ENCODE data around the gene SPAM1.
"Not testable (repeated sequence)": the region's sequence is repeated elsewhere in the genome, so short reads cannot be mapped to it uniquely, and the experiment has no call there.

The SPAM1 gene

GRCh38 chr7:123961771-123962170 is 36.7 kb downstream of the SPAM1 start:
- FAIRE-seq: no peak

GRCh38 chr7:123966936-123967335 is 41.9 kb downstream of the SPAM1 start:
- no peak for FAIRE-seq

GRCh38 chr7:123972045-123972444 is 47.0 kb downstream of the SPAM1 start:
- FAIRE-seq: no peak

GRCh38 chr7:123972831-123973230 is 47.8 kb downstream of the SPAM1 start:
- FAIRE-seq: no peak

GRCh38 chr7:123974326-123974908 is 49.4 kb downstream of the SPAM1 start:
- no peak for FAIRE-seq

GRCh38 chr7:123975084-123975483 is 50.0 kb downstream of the SPAM1 start:
- FAIRE-seq: no peak

GRCh38 chr7:123977081-123977480 is 52.0 kb downstream of the SPAM1 start:
- FAIRE-seq: no peak

- no peak for FAIRE-seq
Observed at GRCh38 chr7:123979876-123980275, 54.8 kb downstream of the SPAM1 start.

- no peak for FAIRE-seq
Observed at GRCh38 chr7:123987445-123987844, 62.4 kb downstream of the SPAM1 start.

- no peak for FAIRE-seq
Observed at GRCh38 chr7:123992913-123993518, 68.0 kb downstream of the SPAM1 start.

- no peak for FAIRE-seq
Observed at GRCh38 chr7:123993996-123994395, 69.0 kb downstream of the SPAM1 start.

- FAIRE-seq: no peak
Observed at GRCh38 chr7:123994449-123994848, 69.4 kb downstream of the SPAM1 start.

GRCh38 chr7:123995617-123996326 is 70.7 kb downstream of the SPAM1 start:
- no peak for FAIRE-seq

- FAIRE-seq: no peak
Observed at GRCh38 chr7:123996327-123996625, 71.2 kb downstream of the SPAM1 start.

- FAIRE-seq: no peak
Observed at GRCh38 chr7:123998921-123999320, 73.9 kb downstream of the SPAM1 start.

- no peak for FAIRE-seq
Observed at GRCh38 chr7:123999703-124000102, 74.7 kb downstream of the SPAM1 start.

GRCh38 chr7:124008296-124008695 is 83.3 kb downstream of the SPAM1 start:
- not testable (repeated sequence) for FAIRE-seq

- no peak for FAIRE-seq
Observed at GRCh38 chr7:124009321-124009720, 84.3 kb downstream of the SPAM1 start.
